ENCODE measurements around the gene POLR2J3. TPM values are rescaled to one million over a fixed set of nuclear protein-coding genes. Genes with fewer than 3 reads are reported as not detected.
"Not testable (repeated sequence)": the region's sequence is repeated elsewhere in the genome, so short reads cannot be mapped to it uniquely, and the experiment has no call there.

Gene POLR2J3
- total RNA-seq, 1 donor from 2014 or later = 24.2 TPM

DNA sequence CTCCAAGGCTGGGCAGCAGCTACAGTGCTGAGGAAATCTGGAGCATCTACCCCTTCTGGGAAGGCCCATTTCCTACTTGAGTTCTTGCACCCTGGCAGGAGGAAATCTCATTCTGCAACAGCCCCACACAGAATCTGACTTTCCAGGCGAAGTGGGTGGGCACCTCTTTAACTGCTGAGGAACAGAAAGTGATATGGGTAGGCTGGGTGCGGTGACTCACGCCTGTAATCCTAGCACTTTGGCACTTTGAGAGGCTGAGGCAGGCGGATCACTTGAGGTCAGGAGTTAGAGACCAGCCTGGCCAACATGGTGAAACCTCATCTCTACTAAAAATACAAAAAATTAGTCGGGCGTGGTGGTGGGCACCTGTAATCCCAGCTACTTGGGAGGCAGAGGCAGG is 2.2 kb upstream of the POLR2J3 start:
- H3K4me3 Mint-ChIP-seq; H3K9me3 Mint-ChIP-seq; DNase-seq (ENCODE audit: low read depth, low spot score); H3K27me3 Mint-ChIP-seq (ENCODE audit: low read depth); H3K36me3 Mint-ChIP-seq (ENCODE audit: low read depth); H3K4me1 Mint-ChIP-seq; H3K27ac Mint-ChIP-seq (ENCODE audit: unreplicated experiment): not testable (repeated sequence)

- H3K27me3 Mint-ChIP-seq (ENCODE audit: low read depth); DNase-seq (ENCODE audit: low read depth, low spot score); H3K4me1 Mint-ChIP-seq; H3K27ac Mint-ChIP-seq (ENCODE audit: unreplicated experiment); H3K36me3 Mint-ChIP-seq (ENCODE audit: low read depth); H3K4me3 Mint-ChIP-seq; H3K9me3 Mint-ChIP-seq: not testable (repeated sequence)
Observed at GRCh38 chr7:102568620-102569019, 3.8 kb downstream of the POLR2J3 start.

- not testable (repeated sequence) for H3K36me3 Mint-ChIP-seq (ENCODE audit: low read depth); H3K9me3 Mint-ChIP-seq; H3K4me3 Mint-ChIP-seq; H3K27ac Mint-ChIP-seq (ENCODE audit: unreplicated experiment); H3K27me3 Mint-ChIP-seq (ENCODE audit: low read depth); H3K4me1 Mint-ChIP-seq; DNase-seq (ENCODE audit: low read depth, low spot score)
Observed at GRCh38 chr7:102550808-102551422, 21.5 kb downstream of the POLR2J3 start, which contains the start of gene SPDYE2. TSS of gene SPDYE2 (plus strand) at chr7:102551226. CDS start at chr7:102553256, 2,030 bp downstream.

DNA sequence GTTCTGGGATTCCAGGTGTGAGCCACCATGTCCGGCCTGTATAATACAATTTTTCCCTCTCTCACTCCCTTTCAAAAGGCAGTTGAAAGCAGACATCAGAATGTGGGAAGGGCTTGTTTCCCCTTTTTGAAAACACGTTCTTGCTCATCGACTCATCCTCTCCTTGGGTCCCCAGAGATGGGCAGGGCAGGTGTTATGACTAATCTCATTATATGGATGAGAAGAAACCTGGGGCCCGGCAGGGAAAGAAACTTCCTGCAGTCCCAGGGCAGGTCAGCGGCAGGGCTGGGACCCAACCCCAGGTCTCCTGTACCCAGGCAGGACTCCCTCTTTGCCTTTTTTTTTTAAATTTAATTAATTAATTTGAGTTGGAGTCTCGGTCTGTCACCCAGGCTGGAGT is 26.0 kb downstream of the POLR2J3 start:
- not testable (repeated sequence) for H3K4me1 Mint-ChIP-seq; H3K27me3 Mint-ChIP-seq (ENCODE audit: low read depth); H3K27ac Mint-ChIP-seq (ENCODE audit: unreplicated experiment); DNase-seq (ENCODE audit: low read depth, low spot score); H3K36me3 Mint-ChIP-seq (ENCODE audit: low read depth); H3K4me3 Mint-ChIP-seq; H3K9me3 Mint-ChIP-seq

GRCh38 chr7:102545288-102545687 is 27.1 kb downstream of the POLR2J3 start:
- H3K27ac Mint-ChIP-seq (ENCODE audit: unreplicated experiment); H3K36me3 Mint-ChIP-seq (ENCODE audit: low read depth); H3K4me3 Mint-ChIP-seq; H3K27me3 Mint-ChIP-seq (ENCODE audit: low read depth); H3K4me1 Mint-ChIP-seq; H3K9me3 Mint-ChIP-seq; DNase-seq (ENCODE audit: low read depth, low spot score): not testable (repeated sequence)

- not testable (repeated sequence) for H3K9me3 Mint-ChIP-seq; DNase-seq (ENCODE audit: low read depth, low spot score); H3K4me1 Mint-ChIP-seq; H3K27ac Mint-ChIP-seq (ENCODE audit: unreplicated experiment); H3K36me3 Mint-ChIP-seq (ENCODE audit: low read depth); H3K27me3 Mint-ChIP-seq (ENCODE audit: low read depth); H3K4me3 Mint-ChIP-seq
Observed at GRCh38 chr7:102544372-102544771, 28.0 kb downstream of the POLR2J3 start.

DNA sequence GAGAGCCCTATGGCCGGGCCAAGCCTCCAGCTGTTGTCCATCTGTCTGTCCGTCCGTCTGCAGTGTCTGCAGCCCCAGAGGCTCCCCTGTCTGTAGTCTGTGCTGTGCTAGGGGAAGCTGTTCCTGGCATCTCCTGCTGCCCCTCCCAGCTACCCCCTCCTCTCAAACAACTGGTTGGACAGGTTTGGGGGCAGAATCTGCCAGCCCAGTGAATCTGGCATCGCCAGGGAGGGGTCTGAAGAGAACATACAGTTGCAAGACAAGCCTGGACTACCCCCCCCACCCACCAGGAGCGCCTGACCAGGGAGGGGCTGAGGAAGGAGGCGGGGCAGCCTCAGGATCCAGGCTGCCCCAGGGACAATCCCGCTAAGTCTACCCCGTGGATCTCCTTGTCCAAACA is 28.8 kb downstream of the POLR2J3 start, which contains the start of gene UPK3BL2:
Gene UPK3BL2 (minus strand): TSS at position 101 of the 400 bp plus-strand sequence. CDS start 60 bp downstream, at position 41.
- DNase-seq (ENCODE audit: low read depth, low spot score) = not testable (repeated sequence)

GRCh38 chr7:102542771-102543170 is 29.6 kb downstream of the POLR2J3 start:
- DNase-seq (ENCODE audit: low read depth, low spot score); H3K9me3 Mint-ChIP-seq; H3K27me3 Mint-ChIP-seq (ENCODE audit: low read depth); H3K4me3 Mint-ChIP-seq; H3K4me1 Mint-ChIP-seq; H3K36me3 Mint-ChIP-seq (ENCODE audit: low read depth); H3K27ac Mint-ChIP-seq (ENCODE audit: unreplicated experiment): not testable (repeated sequence)

More for the DNA sequence above, 28.8 kb downstream of the POLR2J3 start, which contains the start of gene UPK3BL2:
- H3K4me3 Mint-ChIP-seq; H3K9me3 Mint-ChIP-seq; H3K36me3 Mint-ChIP-seq (ENCODE audit: low read depth); H3K27me3 Mint-ChIP-seq (ENCODE audit: low read depth); H3K4me1 Mint-ChIP-seq; H3K27ac Mint-ChIP-seq (ENCODE audit: unreplicated experiment): not testable (repeated sequence)

DNA sequence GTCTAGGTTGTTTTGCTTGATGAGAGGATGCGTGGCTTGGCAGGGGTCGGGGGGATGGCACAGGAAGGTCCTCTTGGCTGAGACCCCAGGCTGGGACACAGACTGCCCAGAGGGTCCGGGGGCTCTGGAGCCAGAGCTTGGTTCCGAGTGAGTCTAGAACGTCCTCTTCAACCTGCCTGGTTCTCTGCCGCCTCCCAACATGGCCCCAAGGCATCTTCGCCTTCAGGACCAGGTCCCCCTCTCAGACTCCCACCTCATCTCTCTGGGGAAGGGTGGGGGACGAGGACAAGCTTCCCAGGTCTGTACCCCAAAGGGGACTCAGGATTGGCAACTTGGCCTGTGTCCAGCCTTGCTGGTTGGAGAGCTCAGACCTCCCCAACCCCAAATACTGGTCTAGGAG is 30.3 kb downstream of the POLR2J3 start:
- H3K4me3 Mint-ChIP-seq; H3K4me1 Mint-ChIP-seq; DNase-seq (ENCODE audit: low read depth, low spot score); H3K27ac Mint-ChIP-seq (ENCODE audit: unreplicated experiment); H3K36me3 Mint-ChIP-seq (ENCODE audit: low read depth); H3K9me3 Mint-ChIP-seq; H3K27me3 Mint-ChIP-seq (ENCODE audit: low read depth): not testable (repeated sequence)

DNA sequence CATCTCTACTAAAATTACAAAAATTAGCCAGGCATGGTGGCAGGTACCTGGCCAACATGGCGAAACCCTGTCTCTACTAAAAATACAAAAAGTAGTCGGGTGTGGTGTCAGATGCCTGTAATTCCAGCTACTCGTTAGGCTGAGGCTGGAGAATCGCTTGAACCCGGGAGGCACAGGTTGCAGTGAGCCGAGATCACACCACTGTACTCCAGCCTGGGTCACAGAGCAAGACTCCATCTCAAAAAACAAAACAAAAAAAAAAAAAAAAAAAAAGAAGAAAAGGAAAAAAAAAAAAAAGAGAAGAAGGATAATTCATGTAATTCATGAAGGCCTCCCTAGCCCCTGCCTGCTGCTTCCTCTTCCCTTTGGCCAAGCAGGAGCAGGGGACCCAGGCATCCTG is 31.8 kb downstream of the POLR2J3 start:
- not testable (repeated sequence) for H3K27me3 Mint-ChIP-seq (ENCODE audit: low read depth); H3K27ac Mint-ChIP-seq (ENCODE audit: unreplicated experiment); H3K36me3 Mint-ChIP-seq (ENCODE audit: low read depth); H3K9me3 Mint-ChIP-seq; H3K4me3 Mint-ChIP-seq; H3K4me1 Mint-ChIP-seq; DNase-seq (ENCODE audit: low read depth, low spot score)

DNA sequence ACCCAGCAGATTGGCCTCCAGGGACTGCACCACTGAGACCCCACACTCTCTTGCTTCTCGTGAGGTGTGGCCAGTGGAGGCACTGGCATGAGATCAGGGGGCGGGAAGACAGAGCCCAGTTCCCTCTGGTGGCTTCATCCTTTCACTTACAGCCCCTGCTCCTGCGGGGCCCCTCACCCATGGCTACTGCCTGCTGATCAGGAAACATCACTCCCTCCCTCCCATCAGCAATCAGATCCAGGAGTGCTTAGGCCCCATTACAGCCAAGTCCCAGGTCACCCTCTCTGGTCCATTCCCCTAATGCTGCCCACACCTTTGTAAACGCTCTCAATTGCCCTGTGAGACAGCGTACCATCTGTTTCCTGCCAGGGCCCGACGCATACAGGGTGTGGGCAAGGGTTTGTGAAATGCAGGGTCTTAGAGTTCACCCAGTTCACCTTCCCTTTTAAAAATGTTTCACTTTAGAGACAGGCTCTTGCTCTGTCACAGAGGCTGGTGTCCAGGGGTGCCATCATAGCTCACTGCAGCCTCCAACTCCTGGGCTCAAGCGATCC is 37.2 kb downstream of the POLR2J3 start:
- not testable (repeated sequence) for H3K27ac Mint-ChIP-seq (ENCODE audit: unreplicated experiment); H3K27me3 Mint-ChIP-seq (ENCODE audit: low read depth); DNase-seq (ENCODE audit: low read depth, low spot score); H3K4me1 Mint-ChIP-seq; H3K9me3 Mint-ChIP-seq; H3K4me3 Mint-ChIP-seq; H3K36me3 Mint-ChIP-seq (ENCODE audit: low read depth)

GRCh38 chr7:102532127-102532526 is 40.3 kb downstream of the POLR2J3 start:
- not testable (repeated sequence) for H3K36me3 Mint-ChIP-seq (ENCODE audit: low read depth); H3K27ac Mint-ChIP-seq (ENCODE audit: unreplicated experiment); H3K9me3 Mint-ChIP-seq; H3K4me3 Mint-ChIP-seq; H3K4me1 Mint-ChIP-seq; H3K27me3 Mint-ChIP-seq (ENCODE audit: low read depth); DNase-seq (ENCODE audit: low read depth, low spot score)

- H3K27me3 Mint-ChIP-seq (ENCODE audit: low read depth); H3K4me3 Mint-ChIP-seq; H3K9me3 Mint-ChIP-seq; H3K36me3 Mint-ChIP-seq (ENCODE audit: low read depth); H3K27ac Mint-ChIP-seq (ENCODE audit: unreplicated experiment); DNase-seq (ENCODE audit: low read depth, low spot score); H3K4me1 Mint-ChIP-seq: not testable (repeated sequence)
Observed at GRCh38 chr7:102531583-102531982, 40.8 kb downstream of the POLR2J3 start.
